ENCODE measurements around the gene CMTM8. TPM values are rescaled to one million over a fixed set of nuclear protein-coding genes. Genes with fewer than 3 reads are reported as not detected.
"Not testable (repeated sequence)": the region's sequence is repeated elsewhere in the genome, so short reads cannot be mapped to it uniquely, and the experiment has no call there.

The CMTM8 gene
- total RNA-seq, 1 experiment from 2014 or later: 9.0 TPM

DNA sequence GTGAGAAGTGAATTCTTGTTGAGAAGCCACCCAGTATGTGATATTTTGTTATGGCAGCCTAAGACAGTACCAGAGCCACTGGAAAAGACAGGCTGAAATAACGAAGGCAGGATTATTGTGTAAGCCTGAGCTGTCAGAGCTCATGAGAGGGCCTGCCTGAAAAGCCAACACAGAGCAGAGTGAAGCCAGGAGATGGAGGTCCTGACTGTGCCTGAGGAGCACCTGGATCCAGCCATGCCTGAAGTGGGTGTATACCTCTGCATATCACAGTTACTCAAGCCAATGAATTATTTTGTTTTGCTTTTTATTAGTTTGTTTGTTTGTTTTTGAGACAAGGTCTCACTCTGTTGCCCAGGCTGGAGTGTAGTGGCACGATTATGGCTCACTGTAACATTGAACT is 149.0 kb downstream of the CMTM8 start:
- ChIA-PET CTCF (interaction anchor here (1.4 kb wide), 1 partner anchor 13 kb away, joined by 5 read pairs; no protein-coding TSS in a partner anchor), POLR2A (no interaction called here)
- H3K27me3 Mint-ChIP-seq (ENCODE audit: low read depth): peaks cover 11% of the 10 kb centered on the region
- TF ChIP-seq STAT6 (CRISPR knock-in tag; conservative IDR thresholded peaks at IDR 0.05; ENCODE audit: low read depth) (no peak), IRF2 (CRISPR knock-in tag; IDR thresholded peaks at IDR 0.05; ENCODE audit: borderline replicate concordance, low read depth) (no peak), ATF1 (CRISPR knock-in tag; IDR thresholded peaks at IDR 0.05) (no peak), CREM (CRISPR knock-in tag; IDR thresholded peaks at IDR 0.05) (no peak), ZNF396 (CRISPR knock-in tag; IDR thresholded peaks at IDR 0.05; ENCODE audit: borderline replicate concordance) (no peak), JUN (CRISPR knock-in tag; IDR thresholded peaks at IDR 0.05) (no peak), RORB (CRISPR knock-in tag; IDR thresholded peaks at IDR 0.05) (no peak), GABPB1 (CRISPR knock-in tag; IDR thresholded peaks at IDR 0.05) (no peak), ESRRA (CRISPR knock-in tag; IDR thresholded peaks at IDR 0.05; ENCODE audit: borderline replicate concordance) (no peak), GRHL2 (CRISPR knock-in tag; IDR thresholded peaks at IDR 0.05; ENCODE audit: insufficient replicate concordance, severe bottlenecking) (no peak), ZNF121 (CRISPR knock-in tag; IDR thresholded peaks at IDR 0.05) (no peak), NR2C2 (CRISPR knock-in tag; IDR thresholded peaks at IDR 0.05) (no peak), ZMAT4 (CRISPR knock-in tag; IDR thresholded peaks at IDR 0.05) (no peak), ZNF317 (CRISPR knock-in tag; IDR thresholded peaks at IDR 0.05; ENCODE audit: borderline replicate concordance, low read depth) (no peak)
- TF ChIP-seq, protein P1, sequence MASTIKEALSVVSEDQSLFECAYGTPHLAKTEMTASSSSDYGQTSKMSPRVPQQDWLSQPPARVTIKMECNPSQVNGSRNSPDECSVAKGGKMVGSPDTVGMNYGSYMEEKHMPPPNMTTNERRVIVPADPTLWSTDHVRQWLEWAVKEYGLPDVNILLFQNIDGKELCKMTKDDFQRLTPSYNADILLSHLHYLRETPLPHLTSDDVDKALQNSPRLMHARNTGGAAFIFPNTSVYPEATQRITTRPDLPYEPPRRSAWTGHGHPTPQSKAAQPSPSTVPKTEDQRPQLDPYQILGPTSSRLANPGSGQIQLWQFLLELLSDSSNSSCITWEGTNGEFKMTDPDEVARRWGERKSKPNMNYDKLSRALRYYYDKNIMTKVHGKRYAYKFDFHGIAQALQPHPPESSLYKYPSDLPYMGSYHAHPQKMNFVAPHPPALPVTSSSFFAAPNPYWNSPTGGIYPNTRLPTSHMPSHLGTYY (CRISPR knock-in tag; IDR thresholded peaks at IDR 0.05): no peak
- TF ChIP-seq, protein P2, sequence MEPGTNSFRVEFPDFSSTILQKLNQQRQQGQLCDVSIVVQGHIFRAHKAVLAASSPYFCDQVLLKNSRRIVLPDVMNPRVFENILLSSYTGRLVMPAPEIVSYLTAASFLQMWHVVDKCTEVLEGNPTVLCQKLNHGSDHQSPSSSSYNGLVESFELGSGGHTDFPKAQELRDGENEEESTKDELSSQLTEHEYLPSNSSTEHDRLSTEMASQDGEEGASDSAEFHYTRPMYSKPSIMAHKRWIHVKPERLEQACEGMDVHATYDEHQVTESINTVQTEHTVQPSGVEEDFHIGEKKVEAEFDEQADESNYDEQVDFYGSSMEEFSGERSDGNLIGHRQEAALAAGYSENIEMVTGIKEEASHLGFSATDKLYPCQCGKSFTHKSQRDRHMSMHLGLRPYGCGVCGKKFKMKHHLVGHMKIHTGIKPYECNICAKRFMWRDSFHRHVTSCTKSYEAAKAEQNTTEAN (CRISPR knock-in tag; IDR thresholded peaks at IDR 0.05): no peak
- TF ChIP-seq, protein P3, sequence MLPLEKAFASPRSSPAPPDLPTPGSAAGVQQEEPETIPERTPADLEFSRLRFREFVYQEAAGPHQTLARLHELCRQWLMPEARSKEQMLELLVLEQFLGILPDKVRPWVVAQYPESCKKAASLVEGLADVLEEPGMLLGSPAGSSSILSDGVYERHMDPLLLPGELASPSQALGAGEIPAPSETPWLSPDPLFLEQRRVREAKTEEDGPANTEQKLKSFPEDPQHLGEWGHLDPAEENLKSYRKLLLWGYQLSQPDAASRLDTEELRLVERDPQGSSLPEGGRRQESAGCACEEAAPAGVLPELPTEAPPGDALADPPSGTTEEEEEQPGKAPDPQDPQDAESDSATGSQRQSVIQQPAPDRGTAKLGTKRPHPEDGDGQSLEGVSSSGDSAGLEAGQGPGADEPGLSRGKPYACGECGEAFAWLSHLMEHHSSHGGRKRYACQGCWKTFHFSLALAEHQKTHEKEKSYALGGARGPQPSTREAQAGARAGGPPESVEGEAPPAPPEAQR (CRISPR knock-in tag; IDR thresholded peaks at IDR 0.05): no peak
- TF ChIP-seq, protein P4, sequence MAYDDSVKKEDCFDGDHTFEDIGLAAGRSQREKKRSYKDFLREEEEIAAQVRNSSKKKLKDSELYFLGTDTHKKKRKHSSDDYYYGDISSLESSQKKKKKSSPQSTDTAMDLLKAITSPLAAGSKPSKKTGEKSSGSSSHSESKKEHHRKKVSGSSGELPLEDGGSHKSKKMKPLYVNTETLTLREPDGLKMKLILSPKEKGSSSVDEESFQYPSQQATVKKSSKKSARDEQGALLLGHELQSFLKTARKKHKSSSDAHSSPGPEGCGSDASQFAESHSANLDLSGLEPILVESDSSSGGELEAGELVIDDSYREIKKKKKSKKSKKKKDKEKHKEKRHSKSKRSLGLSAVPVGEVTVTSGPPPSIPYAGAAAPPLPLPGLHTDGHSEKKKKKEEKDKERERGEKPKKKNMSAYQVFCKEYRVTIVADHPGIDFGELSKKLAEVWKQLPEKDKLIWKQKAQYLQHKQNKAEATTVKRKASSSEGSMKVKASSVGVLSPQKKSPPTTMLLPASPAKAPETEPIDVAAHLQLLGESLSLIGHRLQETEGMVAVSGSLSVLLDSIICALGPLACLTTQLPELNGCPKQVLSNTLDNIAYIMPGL (CRISPR knock-in tag; IDR thresholded peaks at IDR 0.05): no peak
- TF ChIP-seq, protein P5, sequence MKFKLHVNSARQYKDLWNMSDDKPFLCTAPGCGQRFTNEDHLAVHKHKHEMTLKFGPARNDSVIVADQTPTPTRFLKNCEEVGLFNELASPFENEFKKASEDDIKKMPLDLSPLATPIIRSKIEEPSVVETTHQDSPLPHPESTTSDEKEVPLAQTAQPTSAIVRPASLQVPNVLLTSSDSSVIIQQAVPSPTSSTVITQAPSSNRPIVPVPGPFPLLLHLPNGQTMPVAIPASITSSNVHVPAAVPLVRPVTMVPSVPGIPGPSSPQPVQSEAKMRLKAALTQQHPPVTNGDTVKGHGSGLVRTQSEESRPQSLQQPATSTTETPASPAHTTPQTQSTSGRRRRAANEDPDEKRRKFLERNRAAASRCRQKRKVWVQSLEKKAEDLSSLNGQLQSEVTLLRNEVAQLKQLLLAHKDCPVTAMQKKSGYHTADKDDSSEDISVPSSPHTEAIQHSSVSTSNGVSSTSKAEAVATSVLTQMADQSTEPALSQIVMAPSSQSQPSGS (CRISPR knock-in tag; IDR thresholded peaks at IDR 0.05; ENCODE audit: borderline replicate concordance, low read depth): no peak
- TF ChIP-seq, protein P6, sequence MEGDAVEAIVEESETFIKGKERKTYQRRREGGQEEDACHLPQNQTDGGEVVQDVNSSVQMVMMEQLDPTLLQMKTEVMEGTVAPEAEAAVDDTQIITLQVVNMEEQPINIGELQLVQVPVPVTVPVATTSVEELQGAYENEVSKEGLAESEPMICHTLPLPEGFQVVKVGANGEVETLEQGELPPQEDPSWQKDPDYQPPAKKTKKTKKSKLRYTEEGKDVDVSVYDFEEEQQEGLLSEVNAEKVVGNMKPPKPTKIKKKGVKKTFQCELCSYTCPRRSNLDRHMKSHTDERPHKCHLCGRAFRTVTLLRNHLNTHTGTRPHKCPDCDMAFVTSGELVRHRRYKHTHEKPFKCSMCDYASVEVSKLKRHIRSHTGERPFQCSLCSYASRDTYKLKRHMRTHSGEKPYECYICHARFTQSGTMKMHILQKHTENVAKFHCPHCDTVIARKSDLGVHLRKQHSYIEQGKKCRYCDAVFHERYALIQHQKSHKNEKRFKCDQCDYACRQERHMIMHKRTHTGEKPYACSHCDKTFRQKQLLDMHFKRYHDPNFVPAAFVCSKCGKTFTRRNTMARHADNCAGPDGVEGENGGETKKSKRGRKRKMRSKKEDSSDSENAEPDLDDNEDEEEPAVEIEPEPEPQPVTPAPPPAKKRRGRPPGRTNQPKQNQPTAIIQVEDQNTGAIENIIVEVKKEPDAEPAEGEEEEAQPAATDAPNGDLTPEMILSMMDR (IDR thresholded peaks at IDR 0.05): no peak
- no peak for ATAC-seq
- H3K9me3 Mint-ChIP-seq: no peaks in the 10 kb centered on the region
- H3K27ac Mint-ChIP-seq: no peak overlapping the region
- DNase-seq (ENCODE audit: low spot score): no peak
- no peaks in the 10 kb centered on the region for H3K36me3 Mint-ChIP-seq
- H3K4me3 Mint-ChIP-seq: no peak overlapping the region
- H3K4me1 Mint-ChIP-seq: peaks cover 9% of the 10 kb centered on the region; the same call in 1 of the 2 replicates

DNA sequence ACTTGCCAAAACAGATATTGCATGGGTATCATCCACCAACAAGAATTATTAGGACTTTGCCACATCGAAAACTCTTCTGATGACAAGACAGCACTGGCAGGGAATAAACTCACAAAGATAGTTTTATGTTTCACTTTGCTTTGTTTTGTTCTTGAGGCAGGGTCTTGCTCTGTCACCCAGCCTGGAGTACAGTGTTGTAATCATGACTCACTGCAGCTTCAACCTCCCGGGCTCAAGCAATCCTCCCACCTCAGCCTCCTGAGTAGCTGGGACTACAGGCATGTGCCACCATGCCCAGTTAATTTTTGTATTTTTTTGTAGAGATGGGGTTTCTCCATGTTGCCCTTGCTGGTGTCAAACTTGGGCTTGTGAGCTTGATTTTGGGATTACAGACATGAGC is 151.1 kb downstream of the CMTM8 start:
- CTCF ChIA-PET: interaction anchor here (0.6 to 1.3 kb wide), 4 partner anchors 15 to 201 kb away, joined by 3 to 4 read pairs (median 4); no protein-coding TSS in a partner anchor

More for the DNA sequence above, 151.1 kb downstream of the CMTM8 start:
- Mint-ChIP-seq H3K27me3 (ENCODE audit: low read depth) (peaks cover 20% of the 10 kb centered on the region), H3K4me1 (peaks cover 18% of the 10 kb centered on the region)
- not testable (repeated sequence) for ATAC-seq; DNase-seq (ENCODE audit: low spot score); H3K4me3 Mint-ChIP-seq; H3K9me3 Mint-ChIP-seq; H3K36me3 Mint-ChIP-seq; H3K27ac Mint-ChIP-seq
- POLR2A ChIA-PET: interaction anchor here (0.7 kb wide), 1 partner anchor 46 kb away, joined by 3 read pairs; no protein-coding TSS in a partner anchor
